Measurements from ENCODE around the gene TRPC1. TPM values are rescaled to one million over a fixed set of nuclear protein-coding genes. Genes with fewer than 3 reads are reported as not detected.
"Not testable (repeated sequence)": the region's sequence is repeated elsewhere in the genome, so short reads cannot be mapped to it uniquely, and the experiment has no call there.

The TRPC1 gene
- total RNA-seq, 4 donors from 2014 or later, result 0.75 to 1.7 (median 1.1) TPM

GRCh38 chr3:142734834-142735233 is 11.0 kb downstream of the TRPC1 start:
- intact Hi-C loops (cut with DNase I; ENCODE audit: low total_unique reads), result no loop called here
- DNase-seq (no peak), ATAC-seq (no peak)
- no peaks in the 10 kb centered on the region for H3K27me3 ChIP-seq
- in situ Hi-C loops (cut with MboI; ENCODE audit: low sequenced_read_pairs in 4 of 4), result no loop called here
- H3K4me1 ChIP-seq, result no peaks in the 10 kb centered on the region
- no peaks in the 10 kb centered on the region for H3K9me3 ChIP-seq
- no peak overlapping the region for H3K4me3 ChIP-seq
- no peak for TF ChIP-seq CTCF (IDR thresholded peaks at IDR 0.05 in 4 of 5, conservative IDR thresholded peaks at IDR 0.05 in 1 of 5)
- no peak for TF ChIP-seq POLR2A (IDR thresholded peaks at IDR 0.05)
- H3K27ac ChIP-seq, result no peak overlapping the region
- H3K36me3 ChIP-seq, result no peaks in the 10 kb centered on the region

- Histone ChIP-seq H3K27me3 (no peaks in the 10 kb centered on the region), H3K27ac (no peak overlapping the region), H3K4me1 (no peaks in the 10 kb centered on the region), H3K9me3 (no peaks in the 10 kb centered on the region), H3K4me3 (no peak overlapping the region), H3K36me3 (no peaks in the 10 kb centered on the region)
- TF ChIP-seq CTCF (IDR thresholded peaks at IDR 0.05 in 4 of 5, conservative IDR thresholded peaks at IDR 0.05 in 1 of 5) (no peak), POLR2A (IDR thresholded peaks at IDR 0.05) (no peak)
- intact Hi-C loops (cut with DNase I; ENCODE audit: low total_unique reads) (no loop called here), in situ Hi-C loops (cut with MboI; ENCODE audit: low sequenced_read_pairs in 4 of 4) (no loop called here)
- ATAC-seq (no peak), DNase-seq (no peak)
Measured at GRCh38 chr3:142735462-142735861, 11.6 kb downstream of the TRPC1 start.

GRCh38 chr3:142738396-142738795 is 14.6 kb downstream of the TRPC1 start:
- Histone ChIP-seq H3K36me3 (no peaks in the 10 kb centered on the region), H3K4me1 (no peaks in the 10 kb centered on the region), H3K9me3 (no peaks in the 10 kb centered on the region), H3K27ac (no peak overlapping the region), H3K27me3 (no peaks in the 10 kb centered on the region), H3K4me3 (no peak overlapping the region)
- in situ Hi-C loops (cut with MboI; ENCODE audit: low sequenced_read_pairs in 4 of 4), result no loop called here
- DNase-seq (no peak), ATAC-seq (no peak)
- intact Hi-C loops (cut with DNase I; ENCODE audit: low total_unique reads), result no loop called here
- TF ChIP-seq POLR2A (IDR thresholded peaks at IDR 0.05), result no peak
- no peak for TF ChIP-seq CTCF (IDR thresholded peaks at IDR 0.05 in 4 of 5, conservative IDR thresholded peaks at IDR 0.05 in 1 of 5)

GRCh38 chr3:142746646-142747045 is 22.8 kb downstream of the TRPC1 start:
- in situ Hi-C loops (cut with MboI; ENCODE audit: low sequenced_read_pairs in 4 of 4), result no loop called here

GRCh38 chr3:142750531-142750930 is 26.7 kb downstream of the TRPC1 start:
- in situ Hi-C loops (cut with MboI; ENCODE audit: low sequenced_read_pairs in 4 of 4); ATAC-seq; H3K4me1 ChIP-seq; H3K27ac ChIP-seq; H3K27me3 ChIP-seq; H3K9me3 ChIP-seq; intact Hi-C loops (cut with DNase I; ENCODE audit: low total_unique reads); H3K4me3 ChIP-seq; DNase-seq; H3K36me3 ChIP-seq: not testable (repeated sequence)

More at GRCh38 chr3:142746646-142747045, 22.8 kb downstream of the TRPC1 start:
- DNase-seq (no peak), ATAC-seq (no peak)
- Histone ChIP-seq H3K36me3 (no peaks in the 10 kb centered on the region), H3K27ac (no peak overlapping the region), H3K4me1 (no peaks in the 10 kb centered on the region), H3K4me3 (no peak overlapping the region), H3K9me3 (no peaks in the 10 kb centered on the region), H3K27me3 (no peaks in the 10 kb centered on the region)
- intact Hi-C loops (cut with DNase I; ENCODE audit: low total_unique reads), result no loop called here
- TF ChIP-seq CTCF (IDR thresholded peaks at IDR 0.05 in 4 of 5, conservative IDR thresholded peaks at IDR 0.05 in 1 of 5), result no peak
- no peak for TF ChIP-seq POLR2A (IDR thresholded peaks at IDR 0.05)

GRCh38 chr3:142752605-142753004 is 28.8 kb downstream of the TRPC1 start:
- H3K4me1 ChIP-seq; H3K36me3 ChIP-seq; DNase-seq; H3K27me3 ChIP-seq; H3K27ac ChIP-seq; H3K9me3 ChIP-seq; ATAC-seq; intact Hi-C loops (cut with DNase I; ENCODE audit: low total_unique reads); in situ Hi-C loops (cut with MboI; ENCODE audit: low sequenced_read_pairs in 4 of 4); H3K4me3 ChIP-seq: not testable (repeated sequence)

All from gastrocnemius medialis (tissue), 4 donors.